Measurements from ENCODE around the gene RNF32.

Gene RNF32

DNA sequence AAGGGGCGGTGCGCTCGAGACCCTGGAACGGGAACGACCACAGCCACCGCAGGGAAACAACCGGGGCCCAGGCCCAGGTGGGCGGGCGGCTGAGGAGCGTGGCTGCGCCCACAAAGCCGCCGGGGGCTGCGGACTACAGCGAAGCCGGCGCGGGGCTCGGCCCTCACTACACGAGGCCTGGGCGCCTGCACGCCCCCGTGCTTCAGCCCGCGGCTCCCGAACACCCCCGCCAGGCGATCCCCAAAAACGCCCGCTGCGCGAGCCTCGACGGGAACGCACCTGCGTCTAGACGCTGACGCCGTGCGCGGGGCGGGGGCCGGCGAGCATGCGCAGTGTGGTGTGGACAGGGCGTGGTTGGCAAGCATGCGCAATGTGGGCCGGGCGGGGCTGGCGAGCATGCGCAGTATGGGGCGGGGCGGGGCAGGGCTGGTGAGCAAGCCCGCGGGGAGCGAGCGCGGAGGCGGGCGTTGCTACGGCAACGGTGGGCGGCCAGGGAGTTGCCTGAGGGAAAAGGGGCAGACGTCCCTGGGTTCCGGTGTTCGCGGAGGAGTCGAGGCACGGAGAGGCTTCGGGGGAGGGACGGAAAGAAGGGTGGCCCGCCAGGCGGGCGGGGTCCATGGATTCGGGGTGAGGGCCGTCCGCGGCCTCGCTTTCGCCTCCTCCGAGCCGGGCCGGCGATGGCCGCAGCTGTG is at the start of gene RNF32:
RNF32 (plus strand) TSS at position 518 of the 692 bp plus-strand sequence. CDS start 3,104 bp downstream, outside the sequence.
- peak; percentile 92 to 93 for DNase-seq

DNA sequence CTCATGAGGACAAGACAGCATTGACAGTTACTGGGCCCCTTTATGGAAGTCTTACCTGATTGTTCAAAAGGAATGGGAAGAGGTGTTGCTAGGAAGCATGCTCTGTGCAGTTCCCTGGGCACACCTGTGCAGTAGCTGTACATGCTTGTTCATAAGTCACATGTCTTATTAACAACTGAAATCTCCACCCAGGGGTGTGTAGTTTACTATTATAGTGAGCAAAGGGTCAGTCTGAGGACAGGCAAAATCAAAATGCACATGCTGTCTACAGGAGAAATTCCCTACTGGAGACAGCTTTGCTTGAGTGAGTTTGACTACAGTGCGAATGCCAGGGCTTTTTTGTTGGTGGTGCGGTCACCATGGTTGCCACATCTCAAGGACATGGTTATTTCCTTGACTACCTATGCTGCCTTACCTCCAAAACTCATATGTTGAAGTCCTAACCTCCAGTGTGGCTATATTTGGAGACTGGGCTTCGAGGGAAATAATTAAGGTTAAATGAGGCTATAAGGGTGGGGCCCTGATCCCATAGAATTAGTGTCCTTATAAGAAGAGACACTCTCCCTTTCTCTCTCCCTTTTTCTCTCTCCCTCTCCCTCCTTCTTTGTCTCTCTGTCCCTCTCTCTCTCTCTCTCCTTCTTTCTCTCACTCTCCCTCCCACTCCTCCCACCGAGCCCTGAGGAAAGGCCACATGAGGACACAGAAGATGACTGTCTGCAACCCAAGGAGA is 48.3 kb upstream of the RNF32 start:
- DNase-seq: no peak

DNA sequence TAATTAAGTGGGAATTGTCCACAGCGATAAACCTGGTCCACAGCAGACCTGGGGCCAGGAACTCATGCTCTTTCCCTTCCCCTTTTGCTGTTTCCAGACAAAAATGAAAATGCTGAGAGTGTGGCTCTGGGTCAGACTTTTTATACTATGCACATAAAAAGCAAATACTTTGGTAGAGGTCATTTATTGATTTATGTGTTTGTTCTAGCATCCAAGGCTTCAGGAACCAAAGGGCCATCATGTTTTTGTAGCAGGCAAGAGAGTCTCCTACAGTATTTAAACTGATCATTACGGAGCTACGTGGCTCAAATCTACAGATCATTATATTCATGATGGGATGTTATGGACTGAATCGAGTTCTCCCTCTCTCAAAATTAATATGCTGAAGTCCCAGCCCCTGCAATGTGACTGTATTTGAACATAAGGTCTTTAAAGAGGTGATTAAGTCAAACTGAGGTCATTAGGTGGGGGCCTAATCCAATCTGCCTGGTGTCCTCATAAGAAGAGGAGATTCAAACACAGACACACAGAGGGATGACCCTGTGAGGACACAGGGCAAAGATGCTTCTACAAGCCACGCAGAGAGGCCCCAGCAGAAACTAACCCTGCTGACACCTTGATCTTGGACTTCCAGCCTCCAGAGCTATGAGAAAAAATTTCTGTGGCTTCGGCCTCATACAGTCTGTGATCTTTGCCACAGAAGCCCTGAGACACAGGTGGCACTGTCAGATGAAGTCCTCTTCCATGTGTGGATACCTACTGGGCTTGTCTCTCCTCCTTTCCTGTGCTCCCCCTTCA is 46.1 kb upstream of the RNF32 start:
- DNase-seq: no peak

DNA sequence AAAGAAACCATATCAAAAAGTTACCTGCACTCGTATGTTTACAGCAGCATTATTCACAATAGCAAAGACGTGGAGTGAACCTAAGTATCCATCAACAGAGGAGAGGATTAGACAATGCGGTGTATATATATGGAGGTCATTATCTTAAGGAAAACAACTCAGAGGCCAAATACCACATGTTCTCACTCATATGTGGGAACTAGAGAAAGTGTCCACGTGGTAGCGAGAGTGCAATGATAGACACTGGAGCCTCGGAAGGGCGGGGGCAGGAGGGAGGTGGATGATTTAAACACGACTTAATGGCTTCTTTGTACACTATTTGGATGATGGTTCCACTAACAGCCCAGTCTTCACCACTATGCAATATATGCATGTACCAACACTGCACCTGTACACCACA is 40.1 kb upstream of the RNF32 start:
- DNase-seq: no peak

GRCh38 chr7:156602283-156602682 is 38.3 kb upstream of the RNF32 start:
- DNase-seq: no peak

GRCh38 chr7:156603011-156603410 is 37.6 kb upstream of the RNF32 start:
- DNase-seq: no peak

- no peak for DNase-seq
Measured at GRCh38 chr7:156603629-156604028, 36.9 kb upstream of the RNF32 start.

DNA sequence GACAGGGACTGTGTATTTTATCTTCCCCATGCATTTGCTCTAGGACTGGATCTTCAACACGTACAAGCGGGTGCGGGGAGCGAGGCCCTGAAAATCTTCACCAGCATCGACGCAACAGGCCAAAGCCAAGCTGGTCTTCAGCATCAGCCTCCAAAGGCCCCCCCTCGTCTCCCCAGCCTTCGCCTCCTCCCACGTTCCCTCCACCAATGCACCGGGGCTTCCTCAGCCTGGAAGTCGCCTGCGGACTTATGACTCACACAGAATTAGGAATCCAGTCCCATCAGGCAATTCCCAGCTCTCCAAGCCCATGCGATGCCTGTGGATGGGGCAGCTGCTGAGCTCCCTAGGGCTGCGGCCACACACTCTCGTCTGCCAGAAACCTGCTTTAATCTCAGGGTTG is 36.3 kb upstream of the RNF32 start:
- DNase-seq: no peak

GRCh38 chr7:156604836-156605695 is 35.5 kb upstream of the RNF32 start:
- DNase-seq: no peak

- DNase-seq: no peak
Measured at GRCh38 chr7:156606135-156606534, 34.4 kb upstream of the RNF32 start.

- DNase-seq: no peak
Measured at GRCh38 chr7:156606691-156607331, 33.8 kb upstream of the RNF32 start.

DNA sequence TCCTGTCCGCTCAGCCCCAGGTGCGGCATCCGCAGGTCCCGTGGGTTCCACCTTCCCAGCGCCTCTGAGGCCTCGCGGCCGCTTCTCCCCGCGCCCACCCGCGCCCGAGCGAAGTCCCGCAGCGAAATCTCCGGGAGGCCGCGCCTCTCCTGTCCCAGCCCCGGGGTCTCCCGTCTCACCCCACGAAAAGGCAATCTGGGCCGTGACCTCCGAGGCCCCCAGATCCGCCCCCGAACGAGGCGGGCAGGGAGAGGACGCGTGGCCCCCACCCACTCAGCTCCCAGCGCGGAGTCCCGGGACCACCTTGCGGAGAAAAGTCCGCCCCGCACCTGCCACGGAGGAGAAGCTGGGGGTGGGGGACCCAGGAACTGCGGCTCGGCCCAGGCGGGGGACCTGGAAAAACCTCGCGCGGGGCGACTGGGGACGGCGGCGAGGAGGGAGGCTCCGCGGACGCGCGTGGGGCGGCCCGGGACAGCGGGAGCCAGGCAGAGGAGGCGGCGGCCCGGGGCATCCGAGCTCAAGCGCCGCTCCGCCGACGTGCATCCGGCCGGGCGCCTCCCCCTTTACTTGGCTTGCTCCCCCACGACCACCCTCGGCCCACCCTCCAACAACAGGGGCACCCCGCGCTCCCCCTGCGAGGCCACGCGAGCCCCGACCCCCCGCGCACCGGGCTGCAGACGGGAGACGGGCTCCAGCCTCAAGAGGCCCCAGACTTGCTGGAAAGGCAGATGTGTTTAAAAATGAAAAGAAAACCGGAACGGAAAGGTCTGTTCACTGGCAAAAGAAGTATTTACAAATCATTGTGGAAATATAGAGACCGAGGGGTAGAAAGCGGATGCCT is 33.0 kb upstream of the RNF32 start:
- no peak for DNase-seq

GRCh38 chr7:156608173-156608478 is 32.4 kb upstream of the RNF32 start:
- no peak for DNase-seq

- no peak for DNase-seq
Measured at GRCh38 chr7:156609010-156609877, 31.3 kb upstream of the RNF32 start.

DNA sequence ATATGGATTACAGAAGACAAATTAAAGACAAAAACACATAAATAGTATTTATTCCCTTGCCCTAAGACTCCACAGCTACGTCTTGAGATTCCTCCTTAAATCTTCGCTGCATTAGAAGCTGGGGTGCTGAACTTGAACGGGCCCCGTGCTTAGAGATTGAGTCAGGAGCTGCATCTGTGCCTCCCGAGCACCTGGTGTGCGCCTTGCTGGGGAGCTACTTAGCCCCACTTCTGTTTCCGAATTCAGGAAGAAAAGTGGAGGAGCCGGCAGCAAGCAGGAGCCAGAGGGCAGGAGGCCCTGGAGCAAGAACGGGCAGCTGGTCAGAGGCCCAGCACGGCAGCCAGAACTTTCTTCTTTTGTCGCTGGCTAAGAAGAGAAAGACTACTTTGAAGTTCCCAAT is 30.4 kb upstream of the RNF32 start:
- no peak for DNase-seq

DNA sequence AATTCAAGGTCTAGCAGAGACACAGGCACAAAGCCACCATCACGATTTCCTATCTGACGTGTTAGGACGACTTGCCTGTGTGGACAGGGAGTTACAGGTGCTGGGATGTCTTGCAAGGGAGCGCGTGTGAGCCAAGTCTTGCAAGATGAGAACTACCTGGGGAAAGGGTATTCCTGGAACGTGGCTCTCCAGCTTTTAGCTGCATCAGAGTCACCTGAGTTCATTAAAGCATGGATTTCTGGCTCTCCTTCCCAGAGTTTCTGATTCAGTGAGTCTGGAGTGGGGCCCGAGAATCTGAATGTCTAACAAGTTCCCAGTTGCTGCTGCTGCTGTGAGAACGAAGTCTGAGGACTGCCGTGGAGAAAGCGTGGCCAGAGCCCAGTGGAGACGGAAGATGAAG is 30.0 kb upstream of the RNF32 start:
- DNase-seq: no peak

- DNase-seq: no peak
Measured at GRCh38 chr7:156611014-156612010, 29.3 kb upstream of the RNF32 start.

GRCh38 chr7:156612930-156613329 is 27.6 kb upstream of the RNF32 start:
- peak; percentile 63 to 66 for DNase-seq

Data from activated CD4-positive, alpha-beta T cell treated with anti-CD3 and anti-CD28 coated beads for 4 hours (primary cell).